ENCODE results near the gene BPNT1.

DNA sequence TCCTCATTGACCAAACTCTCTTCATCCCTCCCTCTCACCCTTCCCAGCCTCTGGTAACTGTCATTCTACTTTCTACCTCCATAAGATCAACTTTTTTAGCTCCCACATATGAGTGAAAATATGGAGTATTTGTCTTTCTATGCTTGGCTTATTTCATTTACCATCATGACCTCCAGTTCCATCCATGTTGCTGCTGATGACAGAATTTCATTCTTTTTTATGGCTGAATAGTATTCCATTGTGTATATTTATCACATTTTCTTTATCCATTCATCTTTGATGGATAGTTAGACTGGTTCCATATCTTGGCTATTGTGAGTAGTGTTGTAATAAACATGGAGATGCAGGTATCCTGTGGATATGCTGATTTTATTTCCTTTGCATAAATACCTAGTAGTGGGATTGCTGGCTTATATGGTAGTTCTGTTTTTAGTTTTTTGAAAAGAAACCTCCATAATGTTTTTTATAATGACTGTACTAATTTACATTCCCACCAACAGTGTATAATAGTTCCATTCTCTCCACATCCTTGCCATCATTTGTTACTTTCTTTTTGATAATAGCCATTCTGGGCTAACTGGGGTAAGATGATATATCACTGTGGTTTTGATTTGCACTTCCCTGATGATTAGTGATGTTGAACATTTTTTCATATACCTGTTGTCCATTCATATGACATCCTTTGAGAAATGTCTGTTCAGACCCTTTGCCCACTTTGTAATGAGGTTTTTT, 40.1 kb upstream of the BPNT1 start:
- TF ChIP-seq POLR2AphosphoS5 (IDR thresholded peaks at IDR 0.05; ENCODE audit: borderline replicate concordance, low read depth, low read length) (no peak), EZH2 (IDR thresholded peaks at IDR 0.05) (no peak), FOXP2 (optimal IDR thresholded peaks at IDR 0.05; ENCODE audit: control extremely low read depth, extremely low read length, insufficient read depth) (no peak)
